VCaP (cell line): Measurements from ENCODE around the gene TMTC1.

Source experiments
- H3K27ac ChIP-seq: fragments of 450-650 bp; 2 replicates; pipeline ENCODE4 v1.5.1; 2017
- TF ChIP-seq, protein P1 (sequence below): fragments of 450-650 bp; conservative IDR thresholded peaks from 2 replicates; pipeline ENCODE4 v1.5.1; 2017; ENCODE audit warnings: mild to moderate bottlenecking, moderate library complexity

Gene TMTC1

DNA sequence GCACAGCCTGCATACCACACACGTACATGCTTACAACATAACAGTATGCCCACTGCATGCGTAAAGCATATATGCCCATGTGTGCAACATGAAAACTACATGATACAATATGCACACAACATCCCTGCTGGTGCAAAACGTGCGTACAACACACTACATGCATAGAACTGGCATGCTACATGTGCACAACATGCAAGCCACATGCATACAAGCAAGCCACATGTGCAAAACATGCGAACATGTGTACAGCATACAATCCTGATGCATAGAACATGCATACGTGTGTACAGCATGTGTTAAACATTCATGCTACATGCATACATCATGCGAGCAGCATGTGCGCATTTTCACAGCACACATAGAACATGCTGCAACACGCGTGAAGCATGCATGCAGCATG, 8.4 kb upstream of the TMTC1 start:
- TF ChIP-seq, protein P1, sequence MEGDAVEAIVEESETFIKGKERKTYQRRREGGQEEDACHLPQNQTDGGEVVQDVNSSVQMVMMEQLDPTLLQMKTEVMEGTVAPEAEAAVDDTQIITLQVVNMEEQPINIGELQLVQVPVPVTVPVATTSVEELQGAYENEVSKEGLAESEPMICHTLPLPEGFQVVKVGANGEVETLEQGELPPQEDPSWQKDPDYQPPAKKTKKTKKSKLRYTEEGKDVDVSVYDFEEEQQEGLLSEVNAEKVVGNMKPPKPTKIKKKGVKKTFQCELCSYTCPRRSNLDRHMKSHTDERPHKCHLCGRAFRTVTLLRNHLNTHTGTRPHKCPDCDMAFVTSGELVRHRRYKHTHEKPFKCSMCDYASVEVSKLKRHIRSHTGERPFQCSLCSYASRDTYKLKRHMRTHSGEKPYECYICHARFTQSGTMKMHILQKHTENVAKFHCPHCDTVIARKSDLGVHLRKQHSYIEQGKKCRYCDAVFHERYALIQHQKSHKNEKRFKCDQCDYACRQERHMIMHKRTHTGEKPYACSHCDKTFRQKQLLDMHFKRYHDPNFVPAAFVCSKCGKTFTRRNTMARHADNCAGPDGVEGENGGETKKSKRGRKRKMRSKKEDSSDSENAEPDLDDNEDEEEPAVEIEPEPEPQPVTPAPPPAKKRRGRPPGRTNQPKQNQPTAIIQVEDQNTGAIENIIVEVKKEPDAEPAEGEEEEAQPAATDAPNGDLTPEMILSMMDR: no peak
- H3K27ac ChIP-seq: no peak overlapping the region

DNA sequence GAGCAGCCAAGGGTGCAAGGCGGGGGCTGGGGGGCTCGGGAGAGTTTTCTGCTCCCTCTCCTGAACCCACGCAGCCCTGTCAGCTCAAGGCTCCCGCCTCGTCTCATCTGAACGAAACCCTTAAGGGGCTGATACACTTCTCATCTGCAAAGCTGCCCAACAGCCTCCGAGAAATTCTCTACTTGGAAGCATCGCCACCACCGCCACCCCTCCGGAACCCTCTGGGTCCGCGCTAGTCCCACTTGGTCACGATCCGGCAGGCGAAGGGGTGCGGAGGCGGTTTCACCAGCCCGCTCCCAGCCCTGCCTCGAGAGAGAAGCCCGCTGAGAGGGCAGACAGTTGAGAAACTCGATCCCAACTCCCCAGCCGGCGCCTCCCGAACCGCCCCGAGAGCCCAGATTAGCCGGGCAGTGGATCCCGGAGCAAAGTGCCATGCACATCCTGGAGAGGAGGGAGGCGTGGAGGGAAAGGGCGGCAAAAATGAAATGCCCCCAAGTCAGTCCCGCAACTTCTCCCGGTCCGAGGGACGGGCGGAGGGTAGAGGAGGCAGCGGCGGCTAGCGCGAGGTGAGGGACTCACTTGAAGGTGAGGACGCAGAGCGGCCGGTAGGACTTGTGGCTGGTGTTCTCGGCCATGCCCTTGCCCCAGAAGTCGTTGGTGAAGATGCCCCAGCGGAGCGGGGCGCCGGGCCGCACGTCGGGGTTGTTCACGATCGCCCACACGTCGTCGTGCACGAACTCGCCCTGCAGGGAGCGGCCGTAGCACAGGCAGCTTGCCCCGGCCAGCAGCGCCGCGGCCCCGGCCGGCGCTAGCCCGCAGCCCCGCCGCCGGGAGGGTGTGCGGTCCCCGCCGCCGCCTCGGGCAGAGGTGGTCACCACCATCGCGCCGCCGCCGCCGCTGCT, 620 bp downstream of the TMTC1 start:
- TF ChIP-seq, protein P1: peak; percentile 43; the same call in 1 of the 2 replicates
- H3K27ac ChIP-seq: peak overlapping the region; percentile 67

DNA sequence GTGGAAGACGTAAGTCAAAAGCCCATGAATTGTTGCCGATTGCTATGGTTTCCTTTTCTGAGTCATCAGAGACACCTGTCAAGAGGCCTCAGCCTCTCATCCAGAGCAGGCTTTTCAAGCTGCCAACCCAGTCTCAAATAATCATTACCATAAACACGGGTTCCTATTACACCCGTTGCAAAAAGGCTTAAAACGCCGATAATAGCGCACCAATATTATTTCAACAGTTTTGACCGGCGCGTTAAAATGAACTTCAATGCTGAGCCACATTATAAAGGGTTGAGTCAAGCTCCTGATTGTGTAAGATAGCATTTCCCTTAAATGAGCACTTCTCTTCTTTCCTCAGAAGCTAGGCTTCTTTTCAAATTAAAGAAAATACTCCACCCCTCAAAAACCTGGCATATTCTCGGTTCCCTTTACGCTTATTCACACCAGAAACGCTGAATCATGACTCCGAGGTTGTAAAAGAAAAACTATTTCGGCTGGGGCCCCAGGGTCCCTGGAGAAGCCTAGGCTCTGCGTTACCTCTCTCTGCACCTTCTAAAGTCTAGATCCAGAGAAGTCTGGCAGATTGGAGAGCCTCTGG, 1.4 kb downstream of the TMTC1 start:
- H3K27ac ChIP-seq: no peak overlapping the region
- TF ChIP-seq, protein P1: no peak

DNA sequence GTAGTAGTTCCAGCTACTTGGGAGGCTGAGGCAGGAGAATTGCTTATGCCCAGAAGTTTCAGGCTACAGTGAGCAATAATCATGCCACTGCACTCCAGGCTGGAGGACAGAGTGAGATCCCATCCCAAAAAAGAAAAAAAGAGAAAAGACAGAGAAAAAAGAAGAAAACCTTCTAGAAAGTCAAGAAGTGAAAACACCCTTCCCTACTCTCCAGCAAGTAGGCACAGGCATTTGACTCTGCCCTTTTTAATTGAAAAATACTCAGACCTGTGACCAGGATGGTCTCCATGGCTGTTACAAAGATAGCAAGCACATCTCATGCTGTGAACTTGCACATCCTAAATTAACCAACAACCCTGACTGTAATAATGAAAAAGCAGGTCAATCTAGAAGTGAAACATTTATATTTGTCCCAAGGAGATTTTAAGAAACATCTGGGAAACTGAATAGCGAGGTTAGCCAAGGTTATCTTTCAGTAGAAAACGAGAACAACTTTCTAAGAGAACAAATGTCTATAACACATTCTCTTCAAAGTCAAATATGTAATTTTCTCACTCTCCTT, 2.0 kb downstream of the TMTC1 start:
- TF ChIP-seq, protein P1: no peak

DNA sequence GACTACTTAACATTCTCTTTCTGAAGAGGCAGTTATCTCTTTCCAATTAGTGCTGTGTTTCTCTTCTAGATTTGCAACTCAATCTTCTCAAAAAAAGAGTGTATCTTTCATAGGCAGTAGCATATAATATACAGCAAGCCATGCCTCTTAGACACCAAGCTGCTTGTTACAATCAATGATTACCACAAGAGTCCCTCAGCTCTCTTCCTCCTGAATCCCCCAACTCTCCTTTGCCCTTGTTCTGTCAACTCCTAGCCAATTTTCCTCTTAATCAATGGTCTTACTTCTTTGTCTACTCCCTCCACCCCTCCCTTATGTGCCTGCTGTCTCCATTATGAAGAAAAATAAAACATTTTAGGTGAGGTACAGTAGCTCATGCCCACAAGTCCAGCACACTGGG, 2.6 kb downstream of the TMTC1 start:
- no peak overlapping the region for H3K27ac ChIP-seq
- TF ChIP-seq, protein P1: no peak

More for the DNA sequence above, 2.0 kb downstream of the TMTC1 start:
- H3K27ac ChIP-seq: no peak overlapping the region

DNA sequence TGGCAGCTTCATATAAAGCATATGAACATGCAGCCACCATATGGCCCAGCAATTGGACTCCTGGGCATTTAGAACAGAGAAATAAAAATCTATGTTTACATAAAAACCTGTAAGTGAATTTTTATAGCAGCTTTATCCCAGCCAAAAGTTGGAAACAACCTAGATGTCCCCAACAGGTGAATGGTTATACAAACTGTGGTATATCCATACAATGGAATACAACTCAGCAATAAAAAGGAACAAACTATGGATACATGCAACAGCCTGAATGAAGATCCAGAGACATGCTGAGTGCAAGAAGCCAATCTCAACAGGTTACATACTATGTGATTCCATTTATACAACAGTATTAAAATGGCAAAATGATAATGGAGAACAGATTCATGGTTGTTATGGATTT, 3.7 kb downstream of the TMTC1 start:
- no peak overlapping the region for H3K27ac ChIP-seq
- TF ChIP-seq, protein P1: no peak

DNA sequence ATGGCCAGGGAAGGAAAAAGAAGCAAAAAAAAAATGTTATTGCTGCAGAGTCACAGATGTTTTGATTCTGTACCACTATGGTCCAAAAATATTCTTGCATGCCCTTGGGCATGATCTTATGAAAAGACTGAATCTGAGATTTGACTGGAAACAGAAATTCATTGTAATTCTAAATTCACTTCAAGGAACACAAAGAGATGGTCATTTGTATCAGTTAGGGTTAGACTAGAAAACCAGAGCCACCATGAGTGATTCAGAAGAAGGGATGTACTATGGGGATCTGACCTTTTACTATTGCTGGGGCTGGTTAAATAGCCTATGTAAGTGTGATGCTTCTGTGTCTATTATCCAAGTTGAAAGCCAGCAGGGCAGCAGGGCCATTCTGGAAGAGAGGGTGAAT, 5.2 kb downstream of the TMTC1 start:
- TF ChIP-seq, protein P1: no peak
- no peak overlapping the region for H3K27ac ChIP-seq
